ENCODE measurements around the gene SH2D3A. TPM values are rescaled to one million over a fixed set of nuclear protein-coding genes. Genes with fewer than 3 reads are reported as not detected.
"Not testable (repeated sequence)": the region's sequence is repeated elsewhere in the genome, so short reads cannot be mapped to it uniquely, and the experiment has no call there.

The SH2D3A gene
- total RNA-seq, 4 donors from 2014 or later, result 14.1 to 27.4 (median 20.7) TPM

- H3K4me3 ChIP-seq (replicated peaks in 1 of 3), result no peak overlapping the region
- H3K36me3 ChIP-seq, result peaks cover 41 to 49% of the 10 kb centered on the region in 2 donors
- no peaks in the 10 kb centered on the region for H3K4me1 ChIP-seq
- no peak overlapping the region for H3K27ac ChIP-seq
- TF ChIP-seq CTCF (IDR thresholded peaks at IDR 0.05) (no peak), POLR2A (IDR thresholded peaks at IDR 0.05) (no peak)
- no peak for DNase-seq
- H3K9me3 ChIP-seq, result no peaks in the 10 kb centered on the region
- WGBS, 2 donors, result 79 to 80% methylated on average over 27 to 32 of the region's 50 CpGs
- H3K27me3 ChIP-seq, result no peaks in the 10 kb centered on the region
- intact Hi-C loops (cut with DNase I), result no loop called here
These were observed 14.7 kb downstream of the SH2D3A start for GRCh38 chr19:6752256-6753177.

GRCh38 chr19:6751189-6751588 is 16.0 kb downstream of the SH2D3A start:
- H3K9me3 ChIP-seq, result no peaks in the 10 kb centered on the region
- no peak overlapping the region for H3K27ac ChIP-seq
- intact Hi-C loops (cut with DNase I), result no loop called here
- H3K4me1 ChIP-seq, result no peaks in the 10 kb centered on the region
- no peak for DNase-seq
- peaks cover 54 to 62% of the 10 kb centered on the region in 2 donors for H3K36me3 ChIP-seq
- WGBS, 2 donors, result 94% methylated on average over 16 of the region's 16 CpGs
- H3K27me3 ChIP-seq, result no peaks in the 10 kb centered on the region
- H3K4me3 ChIP-seq (replicated peaks in 1 of 3), result no peak overlapping the region
- no peak for TF ChIP-seq POLR2A (IDR thresholded peaks at IDR 0.05)
- no peak for TF ChIP-seq CTCF (IDR thresholded peaks at IDR 0.05)

GRCh38 chr19:6750062-6750461 is 17.2 kb downstream of the SH2D3A start:
- Histone ChIP-seq H3K27me3 (no peaks in the 10 kb centered on the region), H3K36me3 (peaks cover 57 to 65% of the 10 kb centered on the region in 2 donors), H3K4me3 (replicated peaks in 1 of 3) (no peak overlapping the region), H3K4me1 (peaks cover 5 to 7% of the 10 kb centered on the region in 2 donors), H3K9me3 (no peaks in the 10 kb centered on the region), H3K27ac (no peak overlapping the region)
- DNase-seq, result no peak
- intact Hi-C loops (cut with DNase I), result no loop called here
- WGBS, 2 donors, result 81 to 86% methylated on average over 15 of the region's 20 CpGs
- TF ChIP-seq CTCF (IDR thresholded peaks at IDR 0.05) (no peak), POLR2A (IDR thresholded peaks at IDR 0.05) (no peak)

- Histone ChIP-seq H3K4me1 (peaks cover 19 to 22% of the 10 kb centered on the region in 2 donors), H3K36me3 (peaks cover 53 to 60% of the 10 kb centered on the region in 2 donors)
- WGBS, 2 donors, result 72 to 75% methylated on average over 10 of the region's 10 CpGs
- H3K4me3 ChIP-seq (replicated peaks in 1 of 3); H3K9me3 ChIP-seq; intact Hi-C loops (cut with DNase I); H3K27ac ChIP-seq; H3K27me3 ChIP-seq: not testable (repeated sequence)
- peak in 1 of 2 donors; percentile 41 for DNase-seq
These were observed 18.7 kb downstream of the SH2D3A start for GRCh38 chr19:6748543-6748942.

- Histone ChIP-seq H3K27ac (no peak overlapping the region), H3K9me3 (no peaks in the 10 kb centered on the region), H3K4me1 (peaks cover 28 to 33% of the 10 kb centered on the region in 2 donors), H3K36me3 (peaks cover 50 to 52% of the 10 kb centered on the region in 2 donors), H3K4me3 (replicated peaks in 1 of 3) (no peak overlapping the region), H3K27me3 (no peaks in the 10 kb centered on the region)
- DNase-seq, result no peak
- 88 to 93% methylated on average over 19 to 24 of the region's 24 CpGs for WGBS, 2 donors
- intact Hi-C loops (cut with DNase I), result no loop called here
- TF ChIP-seq CTCF (IDR thresholded peaks at IDR 0.05) (no peak), POLR2A (IDR thresholded peaks at IDR 0.05) (no peak)
These were observed 21.3 kb downstream of the SH2D3A start for GRCh38 chr19:6745965-6746364.

Measured in thyroid gland (tissue), 4 donors.